ENCODE measurements around the gene SMAD5.

Gene SMAD5

GRCh38 chr5:136207631-136208030 is 75.0 kb downstream of the SMAD5 start:
- DNase-seq (ENCODE audit: low spot score) = no peak
- in situ Hi-C loops (cut with MboI; ENCODE audit: low pct_unique_long_range_greater_than_20kb, low sequenced_read_pairs, unreplicated experiment) = no loop called here
- no peak for TF ChIP-seq CTCF (IDR thresholded peaks at IDR 0.05; ENCODE audit: extremely low read depth, insufficient read depth, missing control alignments)

DNA sequence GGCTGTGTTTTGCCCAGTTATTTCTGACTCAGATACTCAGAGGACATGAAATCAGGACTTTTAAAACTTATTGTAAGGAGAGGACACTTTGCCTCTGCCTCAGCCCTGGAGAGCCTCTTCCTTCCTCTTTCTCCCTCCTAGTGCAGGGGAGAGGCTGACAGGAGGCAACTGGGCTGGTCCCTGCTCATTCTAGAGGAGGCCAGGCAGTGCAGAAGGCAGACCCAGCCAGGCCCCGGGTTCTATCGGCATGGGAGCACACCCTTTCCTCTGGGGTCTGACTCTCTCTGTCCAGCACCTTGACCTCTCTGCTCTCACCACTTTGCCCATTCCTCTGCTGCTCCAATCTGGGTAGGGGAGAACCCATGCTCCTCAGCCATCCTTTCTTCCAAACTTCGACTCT is 76.3 kb downstream of the SMAD5 start:
- DNase-seq (ENCODE audit: low spot score) = no peak
- no peak for TF ChIP-seq CTCF (IDR thresholded peaks at IDR 0.05; ENCODE audit: extremely low read depth, insufficient read depth, missing control alignments)
- in situ Hi-C loops (cut with MboI; ENCODE audit: low pct_unique_long_range_greater_than_20kb, low sequenced_read_pairs, unreplicated experiment) = no loop called here

DNA sequence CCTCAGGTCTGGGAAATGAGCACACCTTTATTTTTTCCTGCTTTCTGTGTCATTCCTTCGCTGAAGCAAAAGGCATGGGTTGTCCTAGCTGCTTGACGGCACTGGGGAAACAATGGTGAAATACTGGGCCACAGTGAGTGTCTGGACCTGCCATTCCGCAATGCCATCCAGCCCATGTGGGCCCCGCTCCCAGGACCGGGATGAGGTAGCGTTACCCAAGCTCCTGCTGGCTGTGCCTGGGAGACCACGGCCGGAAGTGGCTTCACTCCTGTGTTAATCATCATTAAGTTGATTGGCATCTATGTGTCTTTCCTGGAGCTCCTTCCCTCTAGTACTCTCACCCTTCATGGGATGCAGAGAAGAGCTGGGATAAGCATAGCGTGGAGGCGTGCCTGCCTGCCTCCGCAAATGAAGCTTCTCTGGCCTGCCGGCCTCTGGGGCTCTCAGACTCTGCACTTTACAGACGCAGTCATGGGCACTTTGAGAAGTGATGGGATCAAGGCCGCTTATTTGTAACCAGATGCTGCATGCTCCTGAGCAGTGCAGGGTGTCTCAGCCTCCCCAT is 76.8 kb downstream of the SMAD5 start:
- in situ Hi-C loops (cut with MboI; ENCODE audit: low pct_unique_long_range_greater_than_20kb, low sequenced_read_pairs, unreplicated experiment) = no loop called here
- no peak for DNase-seq (ENCODE audit: low spot score)
- no peak for TF ChIP-seq CTCF (IDR thresholded peaks at IDR 0.05; ENCODE audit: extremely low read depth, insufficient read depth, missing control alignments)

DNA sequence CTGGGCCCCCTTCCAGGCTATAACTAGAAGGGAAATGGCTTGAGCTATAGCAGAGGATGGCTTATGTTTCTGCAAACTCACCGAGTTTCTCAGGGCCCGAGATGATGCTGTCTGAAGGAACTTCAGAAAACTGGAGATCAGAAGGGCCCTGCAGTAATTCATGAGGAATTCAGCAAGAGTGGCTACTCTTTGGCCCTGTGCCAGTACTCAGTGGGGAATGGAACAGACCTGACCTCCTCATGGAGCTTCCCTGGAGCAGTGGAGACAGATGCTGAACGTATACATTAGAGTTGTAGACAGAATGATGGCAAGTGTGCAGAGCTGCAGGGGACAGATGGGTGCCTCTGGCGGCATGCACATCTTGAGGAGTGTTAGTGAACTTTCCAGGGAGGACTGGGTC is 77.6 kb downstream of the SMAD5 start:
- in situ Hi-C loops (cut with MboI; ENCODE audit: low pct_unique_long_range_greater_than_20kb, low sequenced_read_pairs, unreplicated experiment) = loop anchor here (10.0 kb wide), 1 partner anchor 325 kb away; no protein-coding TSS in a partner anchor
- no peak for TF ChIP-seq CTCF (IDR thresholded peaks at IDR 0.05; ENCODE audit: extremely low read depth, insufficient read depth, missing control alignments)
- no peak for DNase-seq (ENCODE audit: low spot score)

- in situ Hi-C loops (cut with MboI; ENCODE audit: low pct_unique_long_range_greater_than_20kb, low sequenced_read_pairs, unreplicated experiment) = loop anchor here (10.0 kb wide), 1 partner anchor 327 kb away; no protein-coding TSS in a partner anchor
- no peak for TF ChIP-seq CTCF (IDR thresholded peaks at IDR 0.05; ENCODE audit: extremely low read depth, insufficient read depth, missing control alignments)
- DNase-seq (ENCODE audit: low spot score) = no peak
Measured at GRCh38 chr5:136211282-136212040, 78.8 kb downstream of the SMAD5 start.

DNA sequence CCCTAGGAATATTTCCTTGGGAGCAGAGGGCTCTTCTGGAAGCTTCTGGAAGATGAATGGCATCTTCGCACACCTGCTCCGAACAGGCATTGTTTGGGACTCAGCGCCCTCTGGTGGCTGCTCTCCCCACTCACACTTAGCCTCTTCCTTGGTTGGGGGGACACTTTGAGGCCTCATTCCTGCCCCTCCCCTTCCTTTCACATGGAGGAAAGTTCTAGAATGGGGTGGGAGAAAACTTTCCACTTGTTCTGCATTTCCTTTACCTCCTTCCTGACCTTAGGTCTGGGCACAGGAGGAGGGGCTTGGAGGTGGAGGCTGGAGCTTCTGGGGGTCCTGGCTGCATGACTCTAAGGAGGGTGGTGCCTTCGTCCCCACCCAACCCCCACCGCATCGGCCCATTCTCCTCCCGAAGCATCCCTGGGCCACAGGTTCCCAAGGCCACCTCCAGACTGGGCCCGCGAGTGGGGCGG is 79.6 kb downstream of the SMAD5 start:
- in situ Hi-C loops (cut with MboI; ENCODE audit: low pct_unique_long_range_greater_than_20kb, low sequenced_read_pairs, unreplicated experiment) = loop anchor here (10.0 kb wide), 1 partner anchor 327 kb away; no protein-coding TSS in a partner anchor
- peak; percentile 76 for DNase-seq (ENCODE audit: low spot score)
- peak; percentile 86 for TF ChIP-seq CTCF (IDR thresholded peaks at IDR 0.05; ENCODE audit: extremely low read depth, insufficient read depth, missing control alignments)

Measured in GM13977 (cell line).